Measurements from ENCODE around the gene APOO.

Gene APOO

GRCh38 chrX:23832721-23833120, 75.0 kb downstream of the APOO start:
- Mint-ChIP-seq H3K36me3 (no peaks in the 10 kb centered on the region), H3K4me1 (no peaks in the 10 kb centered on the region), H3K27ac (no peak overlapping the region), H3K9me3 (no peaks in the 10 kb centered on the region), H3K4me3 (no peak overlapping the region), H3K27me3 (no peaks in the 10 kb centered on the region)
- DNase-seq: no peak
- CTCF ChIA-PET: no interaction called here

GRCh38 chrX:23828881-23829280, 78.9 kb downstream of the APOO start:
- H3K4me1 Mint-ChIP-seq: no peaks in the 10 kb centered on the region
- H3K27ac Mint-ChIP-seq: no peak overlapping the region
- no peaks in the 10 kb centered on the region for H3K36me3 Mint-ChIP-seq
- CTCF ChIA-PET: no interaction called here
- DNase-seq: no peak
- no peaks in the 10 kb centered on the region for H3K9me3 Mint-ChIP-seq
- no peak overlapping the region for H3K4me3 Mint-ChIP-seq
- H3K27me3 Mint-ChIP-seq: no peaks in the 10 kb centered on the region

GRCh38 chrX:23826653-23827052, 81.1 kb downstream of the APOO start:
- Mint-ChIP-seq H3K27ac (no peak overlapping the region), H3K4me3 (no peak overlapping the region), H3K9me3 (no peaks in the 10 kb centered on the region), H3K4me1 (no peaks in the 10 kb centered on the region), H3K27me3 (no peaks in the 10 kb centered on the region), H3K36me3 (no peaks in the 10 kb centered on the region)
- CTCF ChIA-PET: interaction anchor here (0.6 kb wide), 1 partner anchor 75 kb away, joined by 3 read pairs; no protein-coding TSS in a partner anchor
- DNase-seq: no peak

- H3K4me1 Mint-ChIP-seq: no peaks in the 10 kb centered on the region
- CTCF ChIA-PET: no interaction called here
- no peak overlapping the region for H3K4me3 Mint-ChIP-seq
- no peak overlapping the region for H3K27ac Mint-ChIP-seq
- H3K9me3 Mint-ChIP-seq: no peaks in the 10 kb centered on the region
- no peaks in the 10 kb centered on the region for H3K36me3 Mint-ChIP-seq
- H3K27me3 Mint-ChIP-seq: no peaks in the 10 kb centered on the region
- no peak for DNase-seq
Observed at GRCh38 chrX:23826216-23826615, 81.5 kb downstream of the APOO start.

DNA sequence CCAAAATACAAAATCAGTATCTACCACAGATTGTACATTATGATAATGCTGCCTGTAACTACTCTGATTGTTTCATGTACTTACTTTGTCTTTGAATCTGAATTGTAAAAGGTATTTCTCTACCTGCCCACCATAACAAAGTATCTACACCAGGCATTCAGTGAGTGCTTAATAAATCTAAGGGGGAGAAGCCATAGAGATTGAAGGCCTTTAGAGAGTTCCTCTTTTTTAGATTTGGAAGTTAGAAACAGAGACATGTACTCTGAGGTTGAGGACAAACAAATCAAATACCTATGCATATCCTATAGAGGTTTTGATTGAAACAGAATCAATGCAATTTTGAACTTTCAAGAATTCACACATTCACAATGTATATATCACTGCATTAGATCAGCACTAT, 82.1 kb downstream of the APOO start:
- Mint-ChIP-seq H3K27ac (no peak overlapping the region), H3K9me3 (no peaks in the 10 kb centered on the region), H3K4me1 (no peaks in the 10 kb centered on the region), H3K36me3 (no peaks in the 10 kb centered on the region), H3K27me3 (no peaks in the 10 kb centered on the region), H3K4me3 (no peak overlapping the region)
- DNase-seq: no peak
- CTCF ChIA-PET: no interaction called here

GRCh38 chrX:23822841-23823240, 84.9 kb downstream of the APOO start:
- no peak overlapping the region for H3K4me3 Mint-ChIP-seq
- no peaks in the 10 kb centered on the region for H3K27me3 Mint-ChIP-seq
- no peaks in the 10 kb centered on the region for H3K36me3 Mint-ChIP-seq
- no peak overlapping the region for H3K27ac Mint-ChIP-seq
- CTCF ChIA-PET: no interaction called here
- H3K4me1 Mint-ChIP-seq: no peaks in the 10 kb centered on the region
- DNase-seq: no peak
- no peaks in the 10 kb centered on the region for H3K9me3 Mint-ChIP-seq

DNA sequence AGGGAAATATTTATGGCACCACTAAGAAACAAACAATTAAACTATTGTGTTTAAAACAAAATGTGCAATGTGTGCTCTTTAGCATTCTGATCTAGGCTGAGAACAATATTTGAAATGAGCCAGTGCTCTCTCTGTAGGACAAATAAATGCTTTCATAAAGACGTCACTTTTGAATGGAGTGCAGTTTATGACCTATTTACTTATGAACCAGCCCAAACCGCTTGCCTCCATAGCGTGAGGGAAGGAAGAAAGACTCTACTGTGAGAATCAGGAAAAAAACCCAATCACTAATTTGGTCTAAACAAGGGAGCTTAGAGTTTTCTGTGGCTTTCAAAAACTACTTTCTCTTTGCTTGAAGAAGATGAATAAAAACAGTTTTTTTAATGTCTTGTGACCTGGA, 85.3 kb downstream of the APOO start:
- no peaks in the 10 kb centered on the region for H3K9me3 Mint-ChIP-seq
- H3K4me3 Mint-ChIP-seq: no peak overlapping the region
- peaks cover 1% of the 10 kb centered on the region for H3K4me1 Mint-ChIP-seq
- H3K27me3 Mint-ChIP-seq: no peaks in the 10 kb centered on the region
- H3K27ac Mint-ChIP-seq: no peak overlapping the region
- no peak for DNase-seq
- H3K36me3 Mint-ChIP-seq: no peaks in the 10 kb centered on the region
- CTCF ChIA-PET: interaction anchor here (0.6 kb wide), 1 partner anchor 232 kb away, joined by 5 read pairs; no protein-coding TSS in a partner anchor

DNA sequence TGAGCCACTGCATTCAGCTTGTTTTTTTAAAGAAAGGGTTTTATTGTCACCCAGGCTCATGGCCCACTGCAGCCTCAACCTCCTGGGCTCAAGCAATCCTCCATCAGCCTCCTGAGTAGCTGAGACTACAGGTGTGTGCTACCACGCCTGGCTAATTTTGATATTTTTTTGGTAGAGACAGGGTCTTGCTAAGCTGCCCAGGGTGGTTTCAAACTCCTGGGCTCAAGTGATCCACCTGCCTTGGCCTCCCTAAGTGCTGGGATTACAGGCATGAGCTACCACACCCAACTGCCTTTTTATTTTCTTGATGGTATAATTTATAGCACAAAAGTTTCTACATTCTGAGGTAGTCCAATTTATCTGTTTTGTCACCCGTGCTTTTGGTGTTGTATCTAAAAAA, 85.9 kb downstream of the APOO start:
- no peak overlapping the region for H3K27ac Mint-ChIP-seq
- no peaks in the 10 kb centered on the region for H3K27me3 Mint-ChIP-seq
- no peak for DNase-seq
- peaks cover 4% of the 10 kb centered on the region for H3K4me1 Mint-ChIP-seq
- no peaks in the 10 kb centered on the region for H3K9me3 Mint-ChIP-seq
- CTCF ChIA-PET: interaction anchor here (0.6 to 0.7 kb wide), 2 partner anchors 80 to 232 kb away, joined by 3 to 5 read pairs; no protein-coding TSS in a partner anchor
- H3K36me3 Mint-ChIP-seq: no peaks in the 10 kb centered on the region
- H3K4me3 Mint-ChIP-seq: no peak overlapping the region

GRCh38 chrX:23820235-23820782, 87.4 kb downstream of the APOO start:
- Mint-ChIP-seq H3K4me1 (peaks cover 4% of the 10 kb centered on the region), H3K36me3 (no peaks in the 10 kb centered on the region), H3K4me3 (no peak overlapping the region), H3K27ac (no peak overlapping the region), H3K9me3 (no peaks in the 10 kb centered on the region), H3K27me3 (no peaks in the 10 kb centered on the region)
- DNase-seq: no peak
- CTCF ChIA-PET: interaction anchor here (0.7 kb wide), 1 partner anchor 36 kb away, joined by 3 read pairs; no protein-coding TSS in a partner anchor

- no peaks in the 10 kb centered on the region for H3K9me3 Mint-ChIP-seq
- CTCF ChIA-PET: interaction anchor here (0.7 kb wide), 1 partner anchor 36 kb away, joined by 3 read pairs; no protein-coding TSS in a partner anchor
- H3K27ac Mint-ChIP-seq: no peak overlapping the region
Observed at GRCh38 chrX:23819385-23820234, 88.1 kb downstream of the APOO start.

GRCh38 chrX:23817979-23818336, 89.8 kb downstream of the APOO start:
- no peaks in the 10 kb centered on the region for H3K27me3 Mint-ChIP-seq
- H3K4me1 Mint-ChIP-seq: peaks cover 4% of the 10 kb centered on the region
- H3K4me3 Mint-ChIP-seq: no peak overlapping the region
- no peaks in the 10 kb centered on the region for H3K9me3 Mint-ChIP-seq
- no peak for DNase-seq
- no peaks in the 10 kb centered on the region for H3K36me3 Mint-ChIP-seq
- CTCF ChIA-PET: no interaction called here
- no peak overlapping the region for H3K27ac Mint-ChIP-seq

More at GRCh38 chrX:23819385-23820234, 88.1 kb downstream of the APOO start:
- peaks cover 4% of the 10 kb centered on the region for H3K4me1 Mint-ChIP-seq
- H3K4me3 Mint-ChIP-seq: no peak overlapping the region
- H3K36me3 Mint-ChIP-seq: no peaks in the 10 kb centered on the region
- no peaks in the 10 kb centered on the region for H3K27me3 Mint-ChIP-seq
- no peak for DNase-seq

GRCh38 chrX:23816179-23816578, 91.6 kb downstream of the APOO start:
- Mint-ChIP-seq H3K4me1 (peaks cover 4% of the 10 kb centered on the region), H3K27me3 (peaks cover 4% of the 10 kb centered on the region), H3K36me3 (no peaks in the 10 kb centered on the region), H3K9me3 (no peaks in the 10 kb centered on the region), H3K27ac (no peak overlapping the region), H3K4me3 (no peak overlapping the region)
- no peak for DNase-seq
- CTCF ChIA-PET: no interaction called here

DNA sequence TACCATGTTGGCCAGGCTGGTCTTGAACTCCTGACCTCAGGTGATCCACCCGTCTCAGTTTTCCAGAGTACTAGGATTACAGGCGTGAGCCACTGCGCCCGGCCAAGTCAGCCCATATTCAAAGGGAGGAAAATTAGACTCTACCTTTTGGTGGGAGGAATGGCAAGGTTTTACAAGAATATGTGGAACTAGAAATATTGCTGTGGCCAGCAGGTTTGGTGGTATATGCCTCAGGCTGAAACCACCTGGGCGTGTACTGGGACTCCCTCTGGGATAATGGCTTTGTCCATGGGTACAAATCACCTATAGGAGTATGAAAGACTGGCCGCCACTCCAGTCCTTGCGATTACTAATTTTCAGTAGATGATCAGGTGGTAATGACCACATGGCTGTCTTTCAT, 92.4 kb downstream of the APOO start:
- H3K4me3 Mint-ChIP-seq: no peak overlapping the region
- no peaks in the 10 kb centered on the region for H3K9me3 Mint-ChIP-seq
- DNase-seq: no peak
- CTCF ChIA-PET: no interaction called here
- no peaks in the 10 kb centered on the region for H3K36me3 Mint-ChIP-seq
- peaks cover 10% of the 10 kb centered on the region for H3K4me1 Mint-ChIP-seq
- H3K27ac Mint-ChIP-seq: no peak overlapping the region
- H3K27me3 Mint-ChIP-seq: peaks cover 4% of the 10 kb centered on the region

DNA sequence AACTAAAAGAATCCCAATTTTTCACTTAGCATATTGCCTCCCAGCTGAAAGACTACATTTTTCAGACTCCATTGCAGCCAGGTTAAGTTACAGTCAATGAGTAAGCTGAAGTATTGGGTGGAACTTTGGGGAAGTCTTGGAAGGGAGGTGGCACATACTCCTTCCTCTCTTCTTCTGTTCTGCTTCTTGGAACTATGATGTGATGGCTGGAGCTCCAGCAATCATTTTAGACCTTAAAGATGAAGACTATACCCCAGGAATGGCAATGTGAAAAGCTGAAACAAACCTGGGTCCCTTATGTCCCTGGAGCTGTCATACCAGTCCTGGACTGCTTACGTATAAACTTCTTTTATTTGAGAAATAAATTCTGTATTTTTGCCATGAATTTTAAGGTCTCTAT, 93.9 kb downstream of the APOO start:
- Mint-ChIP-seq H3K27me3 (peaks cover 4% of the 10 kb centered on the region), H3K36me3 (no peaks in the 10 kb centered on the region), H3K27ac (no peak overlapping the region), H3K9me3 (no peaks in the 10 kb centered on the region), H3K4me1 (peaks cover 10% of the 10 kb centered on the region), H3K4me3 (no peak overlapping the region)
- no peak for DNase-seq
- CTCF ChIA-PET: no interaction called here

DNA sequence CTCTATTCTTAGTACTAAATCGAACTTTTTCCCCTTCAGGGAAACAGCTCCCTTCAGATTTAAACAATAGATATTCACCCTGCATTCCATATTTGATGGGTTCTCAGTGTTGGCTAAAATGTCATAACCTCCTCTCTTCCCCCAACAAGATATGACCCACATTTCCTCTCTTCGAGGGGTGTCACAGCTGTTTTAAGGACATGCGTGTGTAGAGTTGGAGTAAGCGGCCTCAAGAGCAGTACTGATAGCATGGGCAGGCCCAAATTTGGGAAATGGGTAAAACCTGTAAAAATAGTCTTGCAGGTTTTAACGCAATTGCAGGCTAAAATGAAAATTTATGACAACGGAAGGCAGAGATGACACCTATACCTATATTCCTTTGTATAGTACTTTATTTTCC, 96.1 kb downstream of the APOO start:
- no peak overlapping the region for H3K27ac Mint-ChIP-seq
- no peaks in the 10 kb centered on the region for H3K9me3 Mint-ChIP-seq
- peaks cover 6% of the 10 kb centered on the region for H3K4me1 Mint-ChIP-seq
- no peaks in the 10 kb centered on the region for H3K36me3 Mint-ChIP-seq
- DNase-seq: no peak
- H3K4me3 Mint-ChIP-seq: no peak overlapping the region
- CTCF ChIA-PET: no interaction called here
- peaks cover 4% of the 10 kb centered on the region for H3K27me3 Mint-ChIP-seq
